ENCODE data around the gene FBXL15. TPM values are rescaled to one million over a fixed set of nuclear protein-coding genes. Genes with fewer than 3 reads are reported as not detected.

The FBXL15 gene
- total RNA-seq, 3 donors from 2014 or later, result 18.3 to 27.7 (median 20.5) TPM

GRCh38 chr10:102413806-102414561 is 6.7 kb upstream of the FBXL15 start:
- no peaks in the 10 kb centered on the region for H3K9me3 ChIP-seq
- intact Hi-C loops (cut with DNase I, micrococcal nuclease), result no loop called here
- TF ChIP-seq CTCF (IDR thresholded peaks at IDR 0.05), result no peak
- H3K4me1 ChIP-seq (ENCODE audit: low read depth), result peaks cover 5% of the 10 kb centered on the region
- H3K36me3 ChIP-seq (ENCODE audit: low read depth), result no peaks in the 10 kb centered on the region
- ATAC-seq (no peak), DNase-seq (no peak)
- no peak overlapping the region for H3K4me3 ChIP-seq

GRCh38 chr10:102414749-102415148 is 5.9 kb upstream of the FBXL15 start:
- Histone ChIP-seq H3K36me3 (ENCODE audit: low read depth) (no peaks in the 10 kb centered on the region), H3K9me3 (no peaks in the 10 kb centered on the region), H3K4me3 (no peak overlapping the region), H3K4me1 (ENCODE audit: low read depth) (peaks cover 9% of the 10 kb centered on the region)
- intact Hi-C loops (cut with DNase I, micrococcal nuclease), result no loop called here
- no peak for TF ChIP-seq CTCF (IDR thresholded peaks at IDR 0.05)
- ATAC-seq (no peak), DNase-seq (no peak)

- DNase-seq, result peak in 1 of 3 donors; percentile 38
These were observed 4.4 kb upstream of the FBXL15 start for GRCh38 chr10:102416283-102416682.

GRCh38 chr10:102416695-102417094 is 3.9 kb upstream of the FBXL15 start:
- Histone ChIP-seq H3K4me3 (no peak overlapping the region), H3K4me1 (ENCODE audit: low read depth) (peaks cover 14% of the 10 kb centered on the region), H3K9me3 (no peaks in the 10 kb centered on the region), H3K36me3 (ENCODE audit: low read depth) (no peaks in the 10 kb centered on the region)
- TF ChIP-seq CTCF (IDR thresholded peaks at IDR 0.05), result no peak
- peak in 1 of 3 donors; percentile 52 for DNase-seq
- intact Hi-C loops (cut with DNase I, micrococcal nuclease), result no loop called here
- no peak for ATAC-seq

More at GRCh38 chr10:102416283-102416682, 4.4 kb upstream of the FBXL15 start:
- intact Hi-C loops (cut with DNase I, micrococcal nuclease), result no loop called here
- H3K9me3 ChIP-seq, result no peaks in the 10 kb centered on the region
- H3K4me1 ChIP-seq (ENCODE audit: low read depth), result peaks cover 14% of the 10 kb centered on the region
- TF ChIP-seq CTCF (IDR thresholded peaks at IDR 0.05), result no peak
- no peak for ATAC-seq
- H3K4me3 ChIP-seq, result no peak overlapping the region
- H3K36me3 ChIP-seq (ENCODE audit: low read depth), result no peaks in the 10 kb centered on the region

GRCh38 chr10:102418622-102419268 is 1.9 kb upstream of the FBXL15 start, which contains the start of gene PSD:
Gene PSD, minus strand, starts transcription at chr10:102418785. Its CDS starts 1,747 bp downstream, at chr10:102417038.
- H3K9me3 ChIP-seq, result no peaks in the 10 kb centered on the region
- peak in 1 of 3 donors; percentile 55 for DNase-seq
- ATAC-seq, result no peak
- intact Hi-C loops (cut with DNase I, micrococcal nuclease), result no loop called here
- no peak within 1 kb of the TSS for H3K4me3 ChIP-seq
- peaks cover 27% of the 10 kb centered on the region for H3K4me1 ChIP-seq (ENCODE audit: low read depth)
- no peaks in the 10 kb centered on the region for H3K36me3 ChIP-seq (ENCODE audit: low read depth)
- no peak for TF ChIP-seq CTCF (IDR thresholded peaks at IDR 0.05)
